DOHH2 (cell line): Measurements from ENCODE around the gene CLEC7A.

ENCODE experiments used
- H3F3A ChIP-seq: fragments of 200-600 bp; sonication (generic), shearing (Covaris generic); 2 replicates; pipeline ENCODE4 v1.6.0; 2016; ENCODE audit warnings: antibody characterized with exemption, mild to moderate bottlenecking; ENCODE audit not compliant: control insufficient read depth, insufficient read depth
- H3K27ac ChIP-seq: fragments of 200-600 bp; sonication (generic); 2 replicates; pipeline ENCODE4 v1.5.1; 2014; ENCODE audit warnings: low read depth, mild to moderate bottlenecking, low read length, moderate library complexity
- H3K27me3 ChIP-seq: fragments of 200-600 bp; sonication (generic); 2 replicates; pipeline ENCODE4 v1.6.1; 2014; ENCODE audit warnings: mild to moderate bottlenecking, low read length, mixed read lengths; ENCODE audit not compliant: control insufficient read depth
- H3K36me3 ChIP-seq: fragments of 200-600 bp; sonication (generic); 2 replicates; pipeline ENCODE4 v1.6.1; 2014; ENCODE audit warnings: mild to moderate bottlenecking, low read length, moderate library complexity, mixed read lengths; ENCODE audit not compliant: control insufficient read depth
- H3K4me1 ChIP-seq: fragments of 200-600 bp; sonication (generic); 2 replicates; pipeline ENCODE4 v1.6.1; 2014; ENCODE audit warnings: mild to moderate bottlenecking, low read length, mixed read lengths; ENCODE audit not compliant: control insufficient read depth
- H3K4me2 ChIP-seq: fragments of 200-600 bp; sonication (generic); 2 replicates; pipeline ENCODE4 v1.6.0; 2014; ENCODE audit warnings: mild to moderate bottlenecking, low read length, moderate library complexity
- H3K4me3 ChIP-seq: fragments of 200-600 bp; sonication (generic); 2 replicates; pipeline ENCODE4 v1.5.1; 2014; ENCODE audit warnings: mild to moderate bottlenecking, low read length, mixed read lengths
- H3K79me2 ChIP-seq: fragments of 200-600 bp; sonication (generic); 2 replicates; pipeline ENCODE4 v1.6.1; 2014; ENCODE audit warnings: mild to moderate bottlenecking, low read length, mixed read lengths; ENCODE audit not compliant: control insufficient read depth
- H3K9me2 ChIP-seq: fragments of 200-600 bp; sonication (generic); replicated peaks from 2 replicates; pipeline ENCODE4 v1.6.1; 2014; ENCODE audit warnings: mild to moderate bottlenecking, low read length, mixed read lengths; ENCODE audit not compliant: control insufficient read depth
- H3K9me3 ChIP-seq: fragments of 200-600 bp; sonication (generic); 2 replicates; pipeline ENCODE4 v1.6.1; 2014; ENCODE audit warnings: antibody characterized with exemption, low read length, mixed read lengths; ENCODE audit not compliant: control insufficient read depth, insufficient read depth
- H4K20me1 ChIP-seq: fragments of 200-600 bp; sonication (generic); 2 replicates; pipeline ENCODE4 v1.6.0; 2014; ENCODE audit warnings: low read depth, mild to moderate bottlenecking, antibody characterized with exemption, low read length, moderate library complexity; ENCODE audit not compliant: control insufficient read depth, insufficient read depth
- CTCF ChIP-seq: fragments of 200-600 bp; sonication (generic); IDR thresholded peaks from one replicate; pipeline ENCODE4 v1.5.1; 2014; ENCODE audit warnings: antibody characterized with exemption, mild to moderate bottlenecking, low read depth, low read length; ENCODE audit not compliant: poor library complexity, severe bottlenecking
- EZH2phosphoT487 ChIP-seq: fragments of 200-600 bp; sonication (generic); IDR thresholded peaks from 2 replicates; pipeline ENCODE4 v1.6.1; 2017; ENCODE audit warnings: borderline replicate concordance, mild to moderate bottlenecking, antibody characterized with exemption, low read length, moderate library complexity, mixed read lengths

Gene CLEC7A

GRCh38 chr12:10086387-10086786, 43.6 kb downstream of the CLEC7A start:
- no peaks in the 10 kb centered on the region for H3K4me1 ChIP-seq
- TF ChIP-seq CTCF = no peak
- TF ChIP-seq EZH2phosphoT487 = no peak
- H3K27me3 ChIP-seq = peaks cover 17% of the 10 kb centered on the region
- H3K4me3 ChIP-seq = no peak overlapping the region
- no peaks in the 10 kb centered on the region for H3K9me2 ChIP-seq
- H3K9me3 ChIP-seq = no peaks in the 10 kb centered on the region
- no peak overlapping the region for H3K27ac ChIP-seq
- no peak overlapping the region for H3K4me2 ChIP-seq
- H4K20me1 ChIP-seq = no peaks in the 10 kb centered on the region
- H3K36me3 ChIP-seq = no peaks in the 10 kb centered on the region
- no peaks in the 10 kb centered on the region for H3F3A ChIP-seq
- no peaks in the 10 kb centered on the region for H3K79me2 ChIP-seq

GRCh38 chr12:10084733-10085132, 45.3 kb downstream of the CLEC7A start:
- no peaks in the 10 kb centered on the region for H3K36me3 ChIP-seq
- no peaks in the 10 kb centered on the region for H3K79me2 ChIP-seq
- no peak for TF ChIP-seq EZH2phosphoT487
- TF ChIP-seq CTCF = no peak
- no peak overlapping the region for H3K27ac ChIP-seq
- no peaks in the 10 kb centered on the region for H3K9me3 ChIP-seq
- peaks cover 7% of the 10 kb centered on the region for H3K27me3 ChIP-seq
- H3K4me3 ChIP-seq = no peak overlapping the region
- H3K4me1 ChIP-seq = no peaks in the 10 kb centered on the region
- H4K20me1 ChIP-seq = no peaks in the 10 kb centered on the region
- no peaks in the 10 kb centered on the region for H3F3A ChIP-seq
- H3K9me2 ChIP-seq = no peaks in the 10 kb centered on the region
- no peak overlapping the region for H3K4me2 ChIP-seq

GRCh38 chr12:10082117-10082874, 47.7 kb downstream of the CLEC7A start:
- no peak overlapping the region for H3K4me2 ChIP-seq
- no peaks in the 10 kb centered on the region for H3K36me3 ChIP-seq
- H4K20me1 ChIP-seq = no peaks in the 10 kb centered on the region
- H3K79me2 ChIP-seq = no peaks in the 10 kb centered on the region
- TF ChIP-seq EZH2phosphoT487 (no peak), CTCF (no peak)
- no peaks in the 10 kb centered on the region for H3K4me1 ChIP-seq
- no peak overlapping the region for H3K27ac ChIP-seq
- H3K4me3 ChIP-seq = no peak overlapping the region
- no peaks in the 10 kb centered on the region for H3F3A ChIP-seq
- H3K27me3 ChIP-seq = 0 out of 2 replicates have a peak, but pooled peaks cover 5% of the 10 kb centered on the region
- H3K9me3 ChIP-seq = no peaks in the 10 kb centered on the region
- no peaks in the 10 kb centered on the region for H3K9me2 ChIP-seq
